GM23338 (cell line): ENCODE measurements around the gene SLC8A1. TPM values are rescaled to one million over a fixed set of nuclear protein-coding genes. Genes with fewer than 3 reads are reported as not detected.

Experiments used
- ATAC-seq: fragments of 200-7000 bp; cut with Tn5 transposase; 3 replicates; pipeline ENCODE4 v1.9.1; 2020
- DNase-seq: peaks from one replicate; pipeline ENCODE4 v3.0.0-alpha.2; 2015; ENCODE audit warnings: low spot score
- H2AFZ ChIP-seq: fragments of 200-600 bp; sonication (generic); 2 replicates; pipeline ENCODE4 v1.8.0; 2016; ENCODE audit warnings: antibody characterized with exemption, mild to moderate bottlenecking, moderate library complexity
- H3F3A ChIP-seq: fragments of 200-600 bp; sonication (generic); replicated peaks from 2 replicates; pipeline ENCODE4 v1.8.0; 2017; ENCODE audit warnings: antibody characterized with exemption, mixed run types, low read depth
- H3K27ac ChIP-seq: fragments of 200-600 bp; sonication (generic); 2 replicates; pipeline ENCODE4 v1.6.1; 2016; ENCODE audit warnings: low read depth
- H3K27me3 ChIP-seq: fragments of 200-600 bp; sonication (generic); 2 replicates; pipeline ENCODE4 v1.8.0; 2016; ENCODE audit warnings: mild to moderate bottlenecking, mixed run types, moderate library complexity; ENCODE audit not compliant: insufficient read depth
- H3K36me3 ChIP-seq: fragments of 200-600 bp; sonication (generic); 2 replicates; pipeline ENCODE4 v1.8.0; 2016; ENCODE audit warnings: mild to moderate bottlenecking; ENCODE audit not compliant: insufficient read depth
- H3K4me1 ChIP-seq: fragments of 200-600 bp; sonication (generic); 2 replicates; pipeline ENCODE4 v1.8.0; 2016; ENCODE audit warnings: mild to moderate bottlenecking, moderate library complexity; ENCODE audit not compliant: insufficient read depth
- H3K4me2 ChIP-seq: fragments of 200-600 bp; sonication (generic); 2 replicates; pipeline ENCODE4 v1.7.1; 2017; ENCODE audit warnings: mixed run types
- H3K4me3 ChIP-seq: fragments of 200-600 bp; sonication (generic); 2 replicates; pipeline ENCODE4 v1.6.1; 2016; ENCODE audit warnings: mixed run types
- H3K79me2 ChIP-seq: fragments of 200-600 bp; sonication (generic); replicated peaks from 2 replicates; pipeline ENCODE4 v1.8.0; 2017; ENCODE audit warnings: mild to moderate bottlenecking; ENCODE audit not compliant: insufficient read depth
- H3K9me2 ChIP-seq: fragments of 200-600 bp; sonication (generic); 2 replicates; pipeline ENCODE4 v1.8.0; 2017; ENCODE audit not compliant: insufficient read depth
- H4K20me1 ChIP-seq: fragments of 200-600 bp; sonication (generic); replicated peaks from 2 replicates; pipeline ENCODE4 v1.8.0; 2017; ENCODE audit warnings: mild to moderate bottlenecking; ENCODE audit not compliant: insufficient read depth
- H3K27ac Mint-ChIP-seq: 2 replicates; pipeline ENCODE4 v1.8.0; 2020; ENCODE audit warnings: inconsistent platforms, mild to moderate bottlenecking, moderate library complexity, mixed read lengths
- H3K27me3 Mint-ChIP-seq: 3 replicates; pipeline ENCODE4 v1.8.0; 2022; ENCODE audit warnings: low read depth, mild to moderate bottlenecking, moderate library complexity, mixed read lengths, inconsistent platforms; ENCODE audit not compliant: insufficient read depth, poor library complexity
- H3K36me3 Mint-ChIP-seq: 3 replicates; pipeline ENCODE4 v1.8.0; 2021; ENCODE audit warnings: low read depth, mild to moderate bottlenecking, inconsistent platforms, moderate library complexity, mixed read lengths
- H3K4me1 Mint-ChIP-seq: 3 replicates; pipeline ENCODE4 v1.8.0; 2020; ENCODE audit warnings: mild to moderate bottlenecking, inconsistent platforms, mixed read lengths
- H3K4me3 Mint-ChIP-seq: 3 replicates; pipeline ENCODE4 v1.8.0; 2021; ENCODE audit warnings: moderate library complexity, mild to moderate bottlenecking, inconsistent platforms, mixed read lengths
- H3K9me3 Mint-ChIP-seq: 3 replicates; pipeline ENCODE4 v1.8.0; 2020; ENCODE audit warnings: moderate library complexity, mild to moderate bottlenecking, inconsistent platforms, mixed read lengths
- CREB1 ChIP-seq: fragments of 250-450 bp; sonication (Bioruptor Pico); IDR thresholded peaks from 2 replicates; pipeline ENCODE4 v1.5.0; 2020; ENCODE audit warnings: low read depth, mild to moderate bottlenecking, moderate library complexity
- CTCF ChIP-seq, 2 experiments: fragments of 200-600 bp in 1 of 2; sonication (generic) in 1 of 2; conservative IDR thresholded peaks; 2 replicates each; pipeline versions ENCODE4 v1.5.1 to v1.6.1; 2016 to 2017; ENCODE audit warnings: antibody characterized with exemption in 2 of 2, low read depth in 2 of 2, mild to moderate bottlenecking in 2 of 2, moderate library complexity in 1 of 2
- ETS1 ChIP-seq: IDR thresholded peaks from 2 replicates; pipeline ENCODE4 v1.6.1; 2016; ENCODE audit warnings: antibody characterized with exemption
- EZH2 ChIP-seq: fragments of 200-600 bp; sonication (generic); IDR thresholded peaks from one replicate; pipeline ENCODE4 v1.8.0; 2017; ENCODE audit warnings: antibody characterized with exemption, mild to moderate bottlenecking, low read depth; ENCODE audit not compliant: unreplicated experiment
- EZH2phosphoT487 ChIP-seq: fragments of 200-600 bp; sonication (generic); IDR thresholded peaks from one replicate; pipeline ENCODE4 v1.8.1; 2018; ENCODE audit warnings: antibody characterized with exemption; ENCODE audit not compliant: unreplicated experiment
- JUNB ChIP-seq: IDR thresholded peaks from one replicate; pipeline ENCODE4 v1.6.1; 2016; ENCODE audit warnings: antibody characterized with exemption; ENCODE audit not compliant: unreplicated experiment
- NANOG ChIP-seq: IDR thresholded peaks from 2 replicates; pipeline ENCODE4 v1.6.1; 2016; ENCODE audit warnings: antibody characterized with exemption, borderline replicate concordance
- POLR2AphosphoS5 ChIP-seq: IDR thresholded peaks from 2 replicates; pipeline ENCODE4 v1.6.1; 2016; ENCODE audit warnings: antibody characterized with exemption, low read depth
- REST ChIP-seq: IDR thresholded peaks from one replicate; pipeline ENCODE4 v1.6.1; 2018; ENCODE audit warnings: antibody characterized with exemption; ENCODE audit not compliant: unreplicated experiment
- STAT1 ChIP-seq: IDR thresholded peaks from one replicate; pipeline ENCODE4 v1.6.1; 2016; ENCODE audit warnings: antibody characterized with exemption; ENCODE audit not compliant: unreplicated experiment
- ZNF114 ChIP-seq: fragments of 250-450 bp; sonication (Bioruptor Pico); IDR thresholded peaks from 2 replicates; pipeline ENCODE4 v1.5.0; 2020; ENCODE audit warnings: mild to moderate bottlenecking, moderate library complexity
- ZNF462 ChIP-seq: fragments of 250-450 bp; sonication (Bioruptor Pico); IDR thresholded peaks from 2 replicates; pipeline ENCODE4 v1.5.0; 2020; ENCODE audit warnings: mild to moderate bottlenecking, moderate library complexity
- polyA plus RNA-seq: library from polyadenylated mRNA; unstranded; fragments of >200 nt; fragmentation: Nextera tagmentation; extraction: Ambion mirVana; gene quantifications from 2 replicates; pipeline ENCODE4 v1.2.1, GENCODE V29; 2016
- total RNA-seq: library from RNA; depleted of rRNA; stranded (reverse); fragments of >200 nt; shearing (Covaris generic); gene quantifications from 2 replicates; pipeline ENCODE4 v1.2.3, GENCODE V29; 2014

The SLC8A1 gene
- total and polyA plus RNA-seq, 2 experiments from 2014 or later: 2.5 to 3.3 TPM

- Histone ChIP-seq H3F3A (no peaks in the 10 kb centered on the region), H3K27ac (no peak overlapping the region), H2AFZ (peak overlapping the region; percentile 16; the same call in 1 of the 2 replicates), H3K9me2 (no peaks in the 10 kb centered on the region), H3K4me1 (peaks cover 7% of the 10 kb centered on the region), H3K36me3 (no peaks in the 10 kb centered on the region), H3K27me3 (no peaks in the 10 kb centered on the region), H4K20me1 (no peaks in the 10 kb centered on the region), H3K79me2 (no peaks in the 10 kb centered on the region), H3K4me2 (no peak overlapping the region), H3K4me3 (no peak overlapping the region)
- no peak overlapping the region for H3K4me3 Mint-ChIP-seq
- no peaks in the 10 kb centered on the region for H3K9me3 Mint-ChIP-seq
- H3K36me3 Mint-ChIP-seq: no peaks in the 10 kb centered on the region
- H3K4me1 Mint-ChIP-seq: peaks cover 27% of the 10 kb centered on the region
- DNase-seq (no peak), ATAC-seq (no peak)
- peak overlapping the region; percentile 28; the same call in 1 of the 2 replicates for H3K27ac Mint-ChIP-seq
- TF ChIP-seq EZH2phosphoT487: no peak
- TF ChIP-seq REST: no peak
- TF ChIP-seq ZNF462 (CRISPR knock-in tag): no peak
- no peak for TF ChIP-seq CREB1 (CRISPR knock-in tag)
- no peak for TF ChIP-seq STAT1
- no peak for TF ChIP-seq ETS1
- TF ChIP-seq ZNF114: no peak
- TF ChIP-seq CTCF (conservative IDR thresholded peaks at IDR 0.05; ENCODE audit: low read depth in 2 of 2): no peak
- no peak for TF ChIP-seq POLR2AphosphoS5
- TF ChIP-seq EZH2: no peak
- no peak for TF ChIP-seq NANOG
- TF ChIP-seq JUNB: no peak
- peaks cover 2% of the 10 kb centered on the region for H3K27me3 Mint-ChIP-seq
Measured at GRCh38 chr2:40100676-40101075, 351.2 kb downstream of the SLC8A1 start.
